GM23338 (cell line): ENCODE data around the gene TTC1.

Experiments
- CTCF ChIP-seq, 2 experiments: fragments of 200-600 bp in 1 of 2; sonication (generic) in 1 of 2; conservative IDR thresholded peaks; 2 replicates each; pipeline versions ENCODE4 v1.5.1 to v1.6.1; 2016 to 2017; ENCODE audit warnings: antibody characterized with exemption in 2 of 2, low read depth in 2 of 2, mild to moderate bottlenecking in 2 of 2, moderate library complexity in 1 of 2
- EZH2 ChIP-seq: fragments of 200-600 bp; sonication (generic); IDR thresholded peaks from one replicate; pipeline ENCODE4 v1.8.0; 2017; ENCODE audit warnings: antibody characterized with exemption, mild to moderate bottlenecking, low read depth; ENCODE audit not compliant: unreplicated experiment
- POLR2AphosphoS5 ChIP-seq: IDR thresholded peaks from 2 replicates; pipeline ENCODE4 v1.6.1; 2016; ENCODE audit warnings: antibody characterized with exemption, low read depth
- ZNF462 ChIP-seq: fragments of 250-450 bp; sonication (Bioruptor Pico); IDR thresholded peaks from 2 replicates; pipeline ENCODE4 v1.5.0; 2020; ENCODE audit warnings: mild to moderate bottlenecking, moderate library complexity

DNA sequence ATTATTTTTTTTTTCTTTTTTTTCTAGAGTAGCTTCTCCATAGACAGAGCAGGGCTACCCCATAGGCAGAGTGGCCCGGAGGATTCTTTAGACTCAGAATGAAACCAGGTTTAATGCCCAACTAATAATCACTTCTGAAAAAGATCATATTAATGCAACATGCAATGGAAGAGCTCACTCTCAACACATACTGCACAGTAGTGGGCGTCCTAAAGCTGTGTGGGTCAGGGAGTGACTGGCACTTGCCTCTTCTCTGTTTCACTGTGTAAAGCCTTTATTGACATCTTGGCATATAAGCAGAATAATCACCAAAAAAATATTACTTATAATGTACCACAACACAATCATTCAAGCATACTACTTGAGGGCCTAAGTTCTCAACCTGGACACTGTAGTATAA is 99.2 kb downstream of the TTC1 start:
- TF ChIP-seq CTCF (conservative IDR thresholded peaks at IDR 0.05; ENCODE audit: low read depth in 2 of 2) (no peak), ZNF462 (CRISPR knock-in tag) (no peak), EZH2 (no peak), POLR2AphosphoS5 (no peak)
